HepG2 (cell line): ENCODE measurements around the gene ANKRD65. TPM values are rescaled to one million over a fixed set of nuclear protein-coding genes. Genes with fewer than 3 reads are reported as not detected.

Experiments
- ARNT2 ChIP-seq: sonication (generic); formaldehyde crosslinking; IDR thresholded peaks from 2 replicates; pipeline ENCODE4 v1.8.0; 2022; ENCODE audit warnings: mild to moderate bottlenecking, low read depth, missing genetic modification reagents, moderate library complexity
- HDAC1 ChIP-seq: sonication (generic); formaldehyde crosslinking; IDR thresholded peaks from 2 replicates; pipeline ENCODE4 v1.5.1; 2020; ENCODE audit warnings: mild to moderate bottlenecking, missing genetic modification reagents
- POLR2G ChIP-seq: fragments of 200-400 bp; formaldehyde crosslinking; IDR thresholded peaks from 2 replicates; pipeline ENCODE4 v1.6.1; 2018; ENCODE audit warnings: mild to moderate bottlenecking, low read depth, low read length, moderate library complexity
- SALL1 ChIP-seq: sonication (generic); formaldehyde crosslinking; IDR thresholded peaks from 2 replicates; pipeline ENCODE4 v1.8.0; 2022; ENCODE audit warnings: mild to moderate bottlenecking, missing genetic modification reagents
- SKIL ChIP-seq: sonication (generic); formaldehyde crosslinking; IDR thresholded peaks from 2 replicates; pipeline ENCODE4 v1.8.0; 2022; ENCODE audit warnings: missing genetic modification reagents, mild to moderate bottlenecking, moderate library complexity, borderline replicate concordance
- SOX6 ChIP-seq, 2 experiments: fragments of 450-650 bp in 1 of 2; sonication (generic) in 1 of 2; formaldehyde crosslinking in 1 of 2; IDR thresholded peaks; 2 replicates each; pipeline versions ENCODE4 v1.4.0 to v1.6.1; 2017 to 2020; ENCODE audit warnings: antibody characterized with exemption in 1 of 2, mild to moderate bottlenecking in 1 of 2, missing genetic modification reagents in 1 of 2
- ZNF280B ChIP-seq: sonication (generic); formaldehyde crosslinking; IDR thresholded peaks from 2 replicates; pipeline ENCODE4 v1.5.0; 2020; ENCODE audit warnings: missing genetic modification reagents, mild to moderate bottlenecking, borderline replicate concordance
- ZNF33B ChIP-seq: sonication (generic); formaldehyde crosslinking; IDR thresholded peaks from 2 replicates; pipeline ENCODE4 v1.5.1; 2020; ENCODE audit warnings: mild to moderate bottlenecking, missing genetic modification reagents
- ZNF557 ChIP-seq: sonication (generic); formaldehyde crosslinking; IDR thresholded peaks from 2 replicates; pipeline ENCODE4 v1.4.0; 2020; ENCODE audit warnings: missing genetic modification reagents
- ZNF652 ChIP-seq: IDR thresholded peaks from 2 replicates; pipeline ENCODE4 v1.6.1; 2016; ENCODE audit warnings: low read depth, borderline replicate concordance
- ZNF687 ChIP-seq: sonication (generic); formaldehyde crosslinking; IDR thresholded peaks from 2 replicates; pipeline ENCODE4 v1.5.1; 2020; ENCODE audit warnings: mild to moderate bottlenecking, missing genetic modification reagents, moderate library complexity
- polyA plus RNA-seq, 8 experiments: library from polyadenylated mRNA; depleted of rRNA in 3 of 8; stranded (reverse) in 7 of 8; unstranded in 1 of 8; fragments of >200 nt; fragmentation: Illumina TruSeq in 4 of 8; extraction: Trizol in 4 of 8; gene quantifications; 2 replicates each; pipeline versions ENCODE4 v1.2.1 to v1.2.3, GENCODE V29; 2011 to 2016; ENCODE audit warnings: low read depth in 4 of 8, missing spikeins in 1 of 8, mixed read lengths in 1 of 8; ENCODE audit not compliant: insufficient read depth in 1 of 8
- total RNA-seq, 5 experiments: library from RNA; depleted of rRNA; stranded (reverse); fragments of >200 nt; fragmentation: Illumina TruSeq; extraction: Trizol; gene quantifications; 2 replicates each; pipeline ENCODE4 v1.2.3, GENCODE V29; 2016; ENCODE audit warnings: low read depth in 1 of 5
- TF ChIP-seq, protein P1 (sequence below): sonication (generic); formaldehyde crosslinking; IDR thresholded peaks from 2 replicates; pipeline ENCODE4 v1.5.0; 2020; ENCODE audit warnings: missing genetic modification reagents
- TF ChIP-seq, protein P2 (sequence below): sonication (generic); formaldehyde crosslinking; IDR thresholded peaks from 2 replicates; pipeline ENCODE4; 2020; ENCODE audit warnings: missing genetic modification reagents, mild to moderate bottlenecking, borderline replicate concordance

Gene ANKRD65
- total and polyA plus RNA-seq, 2 of the 13 experiments (the other 11 are each of a cell fraction or from before 2014, with no cell fraction given) = 12.1 to 30.1 TPM

DNA sequence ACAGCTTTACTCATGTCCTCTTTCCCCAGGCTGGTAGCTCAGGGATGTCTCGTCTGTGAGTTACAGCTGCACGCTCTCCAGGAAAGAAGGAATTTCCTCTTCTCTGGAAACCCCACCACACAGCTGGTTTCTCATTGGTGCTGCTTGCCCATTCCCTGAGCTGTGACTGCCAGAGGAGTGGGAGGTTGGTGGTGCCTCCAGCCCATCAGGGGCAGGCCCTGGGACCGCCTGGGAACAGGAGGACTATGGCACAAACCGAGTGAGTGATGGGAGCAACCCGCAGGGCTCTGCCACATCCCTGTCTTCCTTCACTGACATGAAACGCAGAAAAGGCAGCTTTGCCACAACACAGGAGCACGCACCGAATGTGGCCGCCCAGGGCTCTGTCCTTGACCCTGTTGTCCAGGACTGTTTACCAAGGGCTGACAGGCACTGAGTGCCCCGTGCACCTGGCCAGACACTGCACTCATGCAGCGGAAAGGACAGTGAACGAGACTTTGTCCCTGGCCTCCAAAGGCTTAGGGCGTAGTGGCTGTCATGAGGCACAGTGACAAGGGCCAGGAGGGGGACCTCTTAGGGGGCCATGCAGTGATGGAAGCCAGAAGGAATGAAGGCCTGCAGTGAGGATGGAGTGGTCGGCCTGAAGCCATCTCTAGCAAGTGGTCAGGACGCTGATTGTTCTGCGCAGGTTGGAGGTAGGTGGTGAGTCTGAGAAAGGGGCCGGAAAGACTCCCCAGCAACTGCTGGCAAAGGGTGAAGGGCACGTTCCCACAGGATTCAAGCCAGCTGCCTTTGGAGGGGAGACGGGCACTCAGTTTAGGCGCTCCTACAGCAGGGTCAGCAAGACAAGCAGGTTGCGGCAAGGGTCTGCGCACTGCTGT is 20.3 kb downstream of the ANKRD65 start (continued):
- TF ChIP-seq, protein P1, sequence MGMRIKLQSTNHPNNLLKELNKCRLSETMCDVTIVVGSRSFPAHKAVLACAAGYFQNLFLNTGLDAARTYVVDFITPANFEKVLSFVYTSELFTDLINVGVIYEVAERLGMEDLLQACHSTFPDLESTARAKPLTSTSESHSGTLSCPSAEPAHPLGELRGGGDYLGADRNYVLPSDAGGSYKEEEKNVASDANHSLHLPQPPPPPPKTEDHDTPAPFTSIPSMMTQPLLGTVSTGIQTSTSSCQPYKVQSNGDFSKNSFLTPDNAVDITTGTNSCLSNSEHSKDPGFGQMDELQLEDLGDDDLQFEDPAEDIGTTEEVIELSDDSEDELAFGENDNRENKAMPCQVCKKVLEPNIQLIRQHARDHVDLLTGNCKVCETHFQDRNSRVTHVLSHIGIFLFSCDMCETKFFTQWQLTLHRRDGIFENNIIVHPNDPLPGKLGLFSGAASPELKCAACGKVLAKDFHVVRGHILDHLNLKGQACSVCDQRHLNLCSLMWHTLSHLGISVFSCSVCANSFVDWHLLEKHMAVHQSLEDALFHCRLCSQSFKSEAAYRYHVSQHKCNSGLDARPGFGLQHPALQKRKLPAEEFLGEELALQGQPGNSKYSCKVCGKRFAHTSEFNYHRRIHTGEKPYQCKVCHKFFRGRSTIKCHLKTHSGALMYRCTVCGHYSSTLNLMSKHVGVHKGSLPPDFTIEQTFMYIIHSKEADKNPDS (CRISPR knock-in tag) = no peak
- TF ChIP-seq SKIL (CRISPR knock-in tag) (peak; percentile 100), SOX6 (IDR thresholded peaks at IDR 0.05) (no peak), SOX6 (CRISPR knock-in tag; IDR thresholded peaks at IDR 0.05) (peak; percentile 93), ZNF557 (CRISPR knock-in tag) (peak; percentile 79; the same call in 1 of the 2 replicates), ARNT2 (CRISPR knock-in tag) (peak; percentile 87), POLR2G (peak; percentile 69), ZNF33B (CRISPR knock-in tag) (peak; percentile 71; the same call in 1 of the 2 replicates), ZNF687 (CRISPR knock-in tag) (peak; percentile 98), ZNF652 (CRISPR knock-in tag) (peak; percentile 55; the same call in 1 of the 2 replicates), ZNF280B (CRISPR knock-in tag) (peak; percentile 39; the same call in 1 of the 2 replicates), SALL1 (peak; percentile 99), HDAC1 (peak; percentile 98)
- TF ChIP-seq, protein P2, sequence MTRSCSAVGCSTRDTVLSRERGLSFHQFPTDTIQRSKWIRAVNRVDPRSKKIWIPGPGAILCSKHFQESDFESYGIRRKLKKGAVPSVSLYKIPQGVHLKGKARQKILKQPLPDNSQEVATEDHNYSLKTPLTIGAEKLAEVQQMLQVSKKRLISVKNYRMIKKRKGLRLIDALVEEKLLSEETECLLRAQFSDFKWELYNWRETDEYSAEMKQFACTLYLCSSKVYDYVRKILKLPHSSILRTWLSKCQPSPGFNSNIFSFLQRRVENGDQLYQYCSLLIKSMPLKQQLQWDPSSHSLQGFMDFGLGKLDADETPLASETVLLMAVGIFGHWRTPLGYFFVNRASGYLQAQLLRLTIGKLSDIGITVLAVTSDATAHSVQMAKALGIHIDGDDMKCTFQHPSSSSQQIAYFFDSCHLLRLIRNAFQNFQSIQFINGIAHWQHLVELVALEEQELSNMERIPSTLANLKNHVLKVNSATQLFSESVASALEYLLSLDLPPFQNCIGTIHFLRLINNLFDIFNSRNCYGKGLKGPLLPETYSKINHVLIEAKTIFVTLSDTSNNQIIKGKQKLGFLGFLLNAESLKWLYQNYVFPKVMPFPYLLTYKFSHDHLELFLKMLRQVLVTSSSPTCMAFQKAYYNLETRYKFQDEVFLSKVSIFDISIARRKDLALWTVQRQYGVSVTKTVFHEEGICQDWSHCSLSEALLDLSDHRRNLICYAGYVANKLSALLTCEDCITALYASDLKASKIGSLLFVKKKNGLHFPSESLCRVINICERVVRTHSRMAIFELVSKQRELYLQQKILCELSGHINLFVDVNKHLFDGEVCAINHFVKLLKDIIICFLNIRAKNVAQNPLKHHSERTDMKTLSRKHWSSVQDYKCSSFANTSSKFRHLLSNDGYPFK (CRISPR knock-in tag) = no peak; the same call in 1 of the 2 replicates
